GM12873 (cell line): ENCODE data around the gene MEST.

Experiments
- TF ChIP-seq, protein P1 (sequence below): IDR thresholded peaks from 2 replicates; pipeline ENCODE4 v1.5.1; 2012; ENCODE audit warnings: low read depth, mild to moderate bottlenecking, moderate library complexity, low read length, control low read depth; ENCODE audit not compliant: insufficient read depth; ENCODE audit errors: missing control alignments

The MEST gene

DNA sequence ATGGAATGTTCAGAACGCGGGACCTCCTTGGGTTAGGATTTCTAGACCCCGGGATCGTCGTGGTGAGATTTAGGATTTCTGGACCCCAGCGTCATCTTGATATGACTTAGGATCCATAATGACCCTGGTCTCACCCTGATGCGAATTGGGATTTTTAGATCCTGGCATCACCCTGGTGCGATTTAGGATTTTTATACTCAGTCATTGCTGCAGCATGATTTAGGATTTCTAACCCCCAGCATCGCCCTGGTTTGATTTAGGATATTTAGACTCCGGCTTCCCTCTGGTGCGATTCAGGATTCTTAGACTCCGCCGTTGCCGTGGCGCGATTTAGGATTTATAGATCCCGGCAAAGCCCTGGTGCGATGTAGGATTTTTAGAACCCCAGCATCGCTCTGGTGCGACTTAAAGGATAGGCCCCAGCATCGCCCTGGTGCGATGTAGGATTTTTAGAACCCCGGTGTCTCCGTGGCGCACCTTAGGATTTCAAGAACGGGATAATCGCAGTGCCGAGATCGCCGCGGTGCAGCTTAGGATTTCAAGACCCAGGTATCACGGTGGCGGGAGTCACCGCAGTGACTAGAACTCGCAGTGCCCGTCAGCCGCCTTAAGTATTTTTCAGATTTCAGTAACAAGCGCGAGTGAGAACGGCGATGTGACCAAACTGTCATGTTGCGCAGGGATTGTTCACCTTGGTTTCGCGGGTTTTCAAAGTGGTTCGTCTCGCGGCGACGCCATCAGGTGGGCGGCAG lies 814 bp downstream of the MEST start:
- TF ChIP-seq, protein P1, sequence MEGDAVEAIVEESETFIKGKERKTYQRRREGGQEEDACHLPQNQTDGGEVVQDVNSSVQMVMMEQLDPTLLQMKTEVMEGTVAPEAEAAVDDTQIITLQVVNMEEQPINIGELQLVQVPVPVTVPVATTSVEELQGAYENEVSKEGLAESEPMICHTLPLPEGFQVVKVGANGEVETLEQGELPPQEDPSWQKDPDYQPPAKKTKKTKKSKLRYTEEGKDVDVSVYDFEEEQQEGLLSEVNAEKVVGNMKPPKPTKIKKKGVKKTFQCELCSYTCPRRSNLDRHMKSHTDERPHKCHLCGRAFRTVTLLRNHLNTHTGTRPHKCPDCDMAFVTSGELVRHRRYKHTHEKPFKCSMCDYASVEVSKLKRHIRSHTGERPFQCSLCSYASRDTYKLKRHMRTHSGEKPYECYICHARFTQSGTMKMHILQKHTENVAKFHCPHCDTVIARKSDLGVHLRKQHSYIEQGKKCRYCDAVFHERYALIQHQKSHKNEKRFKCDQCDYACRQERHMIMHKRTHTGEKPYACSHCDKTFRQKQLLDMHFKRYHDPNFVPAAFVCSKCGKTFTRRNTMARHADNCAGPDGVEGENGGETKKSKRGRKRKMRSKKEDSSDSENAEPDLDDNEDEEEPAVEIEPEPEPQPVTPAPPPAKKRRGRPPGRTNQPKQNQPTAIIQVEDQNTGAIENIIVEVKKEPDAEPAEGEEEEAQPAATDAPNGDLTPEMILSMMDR, result no peak

DNA sequence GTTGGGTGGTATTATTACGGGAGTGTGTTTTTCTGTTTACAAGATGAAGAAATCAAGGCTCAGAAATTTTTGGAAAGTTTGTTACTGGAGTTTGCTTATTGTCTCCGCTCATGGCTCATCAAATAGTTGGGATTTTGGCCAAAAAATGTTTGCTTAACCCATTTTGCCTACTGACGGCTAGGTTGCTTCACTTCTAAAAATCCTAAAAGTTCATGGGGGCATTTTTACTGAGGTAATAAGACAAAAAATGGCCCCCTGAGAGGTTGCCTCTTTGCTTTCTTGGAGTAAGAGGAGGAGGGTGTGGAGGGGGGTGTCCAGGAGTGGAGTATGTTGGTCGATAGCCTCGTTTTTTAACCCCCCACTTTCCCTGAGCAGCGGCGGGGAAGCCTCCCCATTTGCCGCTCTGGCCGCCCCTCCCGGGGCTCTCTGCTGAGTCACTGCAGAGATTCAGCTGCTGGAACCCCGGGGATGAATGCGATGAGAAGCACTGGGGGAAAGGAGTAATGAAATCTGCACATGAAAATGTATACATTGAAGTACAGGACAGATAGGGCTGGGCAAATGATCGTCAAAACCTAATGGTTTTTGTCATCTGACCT lies 1.5 kb downstream of the MEST start:
- TF ChIP-seq, protein P1, result no peak

DNA sequence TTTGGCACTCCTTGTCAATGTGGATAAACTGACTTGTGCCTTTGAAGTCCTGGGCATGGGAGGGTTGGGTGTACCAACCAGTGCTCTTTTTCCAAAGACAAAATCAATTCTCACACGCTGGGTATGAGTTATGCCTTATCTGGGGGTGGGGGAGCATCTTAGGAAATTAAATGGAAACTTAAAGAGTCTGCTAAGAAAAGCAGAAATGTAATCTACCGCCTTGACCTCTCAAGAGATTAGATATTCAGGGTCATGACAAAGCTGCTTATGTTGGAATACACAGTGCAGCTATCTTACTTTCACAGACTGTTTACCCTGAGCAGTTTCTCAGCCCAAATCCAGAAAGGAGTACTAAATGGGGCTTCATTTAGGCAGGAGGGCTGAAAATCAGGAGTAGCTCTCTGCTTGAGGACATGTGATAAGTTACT lies 2.6 kb downstream of the MEST start:
- TF ChIP-seq, protein P1, result no peak

DNA sequence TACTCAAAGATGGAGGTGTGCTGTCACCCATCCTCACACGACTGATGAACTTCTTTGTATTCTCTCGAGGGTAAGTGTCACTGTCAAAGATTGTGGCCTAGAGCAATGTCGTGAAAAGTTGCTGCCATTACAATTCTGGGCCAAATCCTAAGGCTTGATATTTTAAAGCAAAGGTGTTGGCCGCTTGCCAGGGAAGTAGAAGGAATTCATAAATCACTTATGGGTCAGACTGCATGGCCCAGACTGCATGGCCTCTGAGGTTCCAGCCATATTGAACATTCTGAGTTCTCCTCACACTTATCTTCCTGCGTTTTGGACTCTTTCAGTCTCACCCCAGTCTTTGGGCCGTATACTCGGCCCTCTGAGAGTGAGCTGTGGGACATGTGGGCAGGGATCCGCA lies 8.6 kb downstream of the MEST start:
- TF ChIP-seq, protein P1, result no peak

DNA sequence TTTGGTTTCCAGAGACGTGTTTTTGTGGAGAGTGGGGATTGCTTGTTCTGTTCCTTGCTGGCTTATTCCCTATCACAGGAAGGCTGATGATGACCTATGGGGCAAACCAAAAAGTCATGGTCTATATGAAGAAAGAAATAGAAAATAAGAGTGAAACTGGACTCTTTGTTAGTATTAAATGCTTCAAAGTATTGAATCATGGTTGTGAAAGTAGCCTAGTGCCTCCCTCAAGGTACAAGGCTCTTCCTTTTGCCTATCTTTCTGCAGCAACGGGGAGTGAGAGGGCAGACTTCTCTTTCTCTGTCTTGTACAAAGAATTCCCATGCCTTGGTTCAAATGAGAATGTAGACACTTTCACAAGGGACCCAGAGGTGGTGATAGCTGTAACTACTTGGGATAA lies 9.0 kb downstream of the MEST start:
- TF ChIP-seq, protein P1, result no peak

DNA sequence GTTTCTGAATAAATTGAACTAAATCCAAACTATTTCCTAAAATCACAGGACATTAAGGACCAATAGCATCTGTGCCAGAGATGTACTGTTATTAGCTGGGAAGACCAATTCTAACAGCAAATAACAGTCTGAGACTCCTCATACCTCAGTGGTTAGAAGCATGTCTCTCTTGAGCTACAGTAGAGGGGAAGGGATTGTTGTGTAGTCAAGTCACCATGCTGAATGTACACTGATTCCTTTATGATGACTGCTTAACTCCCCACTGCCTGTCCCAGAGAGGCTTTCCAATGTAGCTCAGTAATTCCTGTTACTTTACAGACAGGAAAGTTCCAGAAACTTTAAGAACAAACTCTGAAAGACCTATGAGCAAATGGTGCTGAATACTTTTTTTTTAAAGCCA lies 13.9 kb downstream of the MEST start:
- TF ChIP-seq, protein P1, result no peak

DNA sequence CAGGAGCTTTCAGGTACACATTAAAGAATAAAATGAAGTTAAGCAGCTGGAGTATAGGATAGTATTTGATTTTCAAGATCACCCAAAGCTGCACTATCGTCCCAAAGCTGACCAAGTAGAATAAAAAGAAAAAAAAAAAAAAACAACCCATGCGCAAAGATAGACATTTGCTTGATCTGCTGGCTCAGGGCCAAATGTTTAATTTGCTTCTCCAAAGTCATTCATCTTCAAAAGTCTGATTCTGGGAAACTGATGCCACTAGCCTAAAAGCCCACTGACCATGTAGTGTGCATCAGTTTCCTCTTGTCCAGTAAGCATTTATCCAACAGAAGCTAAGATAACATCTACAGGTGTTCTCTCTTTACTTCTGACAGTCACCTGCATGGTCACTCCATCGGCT lies 14.5 kb downstream of the MEST start:
- TF ChIP-seq, protein P1, result no peak
